ENCODE results near the gene SPOP.

The SPOP gene

DNA sequence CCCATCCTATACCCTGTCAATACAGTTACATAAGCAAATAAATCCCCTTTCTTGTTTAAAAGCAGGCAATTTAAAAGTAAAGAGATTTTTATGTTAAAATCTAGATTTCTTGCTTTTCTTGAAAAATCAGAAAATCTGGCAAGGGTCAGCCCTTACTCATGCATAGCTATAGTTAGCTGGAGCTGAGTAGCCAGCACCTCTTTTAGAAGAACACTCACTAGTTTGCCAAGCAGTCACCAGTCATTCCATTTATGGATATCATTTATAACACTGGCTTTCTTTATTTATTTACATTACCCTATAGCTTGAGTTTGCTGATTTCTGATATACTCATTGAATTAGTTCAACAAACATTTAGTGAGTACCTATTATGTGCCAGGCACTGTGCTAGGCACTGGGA is 56.5 kb downstream of the SPOP start:
- no peak overlapping the region for H3K4me3 ChIP-seq (ENCODE audit: low read depth, low read length)
- POLR2A ChIA-PET = no interaction called here
- CTCF ChIA-PET = interaction anchor here (0.7 to 1.1 kb wide), 4 partner anchors 11 to 75 kb away, joined by 3 read pairs; no protein-coding TSS in a partner anchor
- TF ChIP-seq CTCF (IDR thresholded peaks at IDR 0.05; ENCODE audit: insufficient read depth, low read length, missing control alignments) = no peak
- no peak for DNase-seq (ENCODE audit: low read depth, low spot score)

DNA sequence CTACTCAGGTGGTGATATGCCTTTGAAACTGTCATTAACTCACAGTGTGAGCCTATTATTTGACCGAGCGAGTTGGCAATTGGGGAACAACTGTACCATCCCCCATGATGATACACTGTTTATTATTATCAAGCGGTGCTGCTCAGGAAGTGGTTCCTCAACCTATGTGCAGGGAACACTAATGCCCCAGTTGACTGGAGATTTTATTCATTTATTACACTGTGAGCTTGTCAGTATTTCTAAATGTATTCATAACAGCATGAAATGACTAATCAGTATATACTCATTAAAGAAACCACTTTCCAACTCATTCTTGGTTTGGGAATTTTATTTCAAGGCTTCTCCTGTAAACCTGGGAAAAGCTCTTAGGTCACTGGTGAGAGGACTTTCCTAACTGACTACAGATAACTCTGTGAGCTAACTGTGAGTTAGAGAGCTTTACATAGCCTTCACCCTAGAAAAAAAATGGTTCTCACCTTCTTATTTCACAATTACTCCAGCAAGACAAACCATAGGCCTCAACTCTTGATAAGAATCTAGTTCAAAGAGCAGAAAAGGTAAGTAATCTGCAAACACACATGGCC is 59.8 kb downstream of the SPOP start:
- CTCF ChIA-PET = interaction anchor here (1.2 to 1.4 kb wide), 3 partner anchors 14 to 48 kb away, joined by 4 read pairs; no protein-coding TSS in a partner anchor
- no peak for DNase-seq (ENCODE audit: low read depth, low spot score)
- no peak overlapping the region for H3K4me3 ChIP-seq (ENCODE audit: low read depth, low read length)
- POLR2A ChIA-PET = no interaction called here
- no peak for TF ChIP-seq CTCF (IDR thresholded peaks at IDR 0.05; ENCODE audit: insufficient read depth, low read length, missing control alignments)

- CTCF ChIA-PET = no interaction called here
- no peak for TF ChIP-seq CTCF (IDR thresholded peaks at IDR 0.05; ENCODE audit: insufficient read depth, low read length, missing control alignments)
- no peak for DNase-seq (ENCODE audit: low read depth, low spot score)
- POLR2A ChIA-PET = no interaction called here
- H3K4me3 ChIP-seq (ENCODE audit: low read depth, low read length) = no peak overlapping the region
Measured at GRCh38 chr17:49616601-49617131, 61.2 kb downstream of the SPOP start.

- CTCF ChIA-PET = interaction anchor here (0.8 kb wide), 1 partner anchor 88 kb away, joined by 3 read pairs; no protein-coding TSS in a partner anchor
- POLR2A ChIA-PET = no interaction called here
- TF ChIP-seq CTCF (IDR thresholded peaks at IDR 0.05; ENCODE audit: insufficient read depth, low read length, missing control alignments) = no peak
- H3K4me3 ChIP-seq (ENCODE audit: low read depth, low read length) = no peak overlapping the region
- DNase-seq (ENCODE audit: low read depth, low spot score) = no peak
Measured at GRCh38 chr17:49616086-49616485, 61.8 kb downstream of the SPOP start.

DNA sequence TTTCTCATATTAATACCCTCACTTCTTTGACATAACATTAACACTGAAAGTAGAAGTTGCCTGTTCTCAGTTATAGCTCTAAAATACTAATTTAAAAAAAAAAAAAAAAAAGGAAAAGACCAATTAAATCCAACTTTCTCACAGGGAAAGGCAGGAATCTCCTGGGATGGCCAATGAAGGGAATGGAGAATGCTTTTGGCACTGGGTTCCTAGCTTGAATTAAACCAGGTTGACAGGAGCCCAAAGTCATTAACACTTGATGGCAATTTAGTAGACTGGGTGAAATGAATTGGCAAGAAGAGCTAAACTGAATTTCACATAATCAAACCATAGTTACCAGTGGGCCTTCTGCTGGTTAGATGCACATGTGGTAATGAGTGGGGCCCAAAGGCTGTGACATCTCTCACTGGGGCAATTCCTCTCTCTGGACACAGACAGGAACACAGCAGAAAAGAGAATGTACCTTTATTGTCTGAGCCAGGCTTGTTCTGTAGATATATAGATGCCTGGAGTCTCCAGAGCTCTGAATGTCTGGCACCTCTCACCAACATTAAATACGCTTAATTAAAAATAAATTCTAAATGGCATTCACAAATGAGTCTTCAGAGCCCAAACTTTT is 64.6 kb downstream of the SPOP start:
- H3K4me3 ChIP-seq (ENCODE audit: low read depth, low read length) = no peak overlapping the region
- ChIA-PET CTCF (interaction anchor here (0.8 to 1.7 kb wide), 2 partner anchors 9 to 11 kb away, joined by 3 to 4 read pairs; no protein-coding TSS in a partner anchor), POLR2A (no interaction called here)
- TF ChIP-seq CTCF (IDR thresholded peaks at IDR 0.05; ENCODE audit: insufficient read depth, low read length, missing control alignments) = no peak
- DNase-seq (ENCODE audit: low read depth, low spot score) = no peak

- DNase-seq (ENCODE audit: low read depth, low spot score) = no peak
- H3K4me3 ChIP-seq (ENCODE audit: low read depth, low read length) = no peak overlapping the region
- ChIA-PET POLR2A (no interaction called here), CTCF (interaction anchor here (1.7 kb wide), 1 partner anchor 12 kb away, joined by 4 read pairs; no protein-coding TSS in a partner anchor)
- no peak for TF ChIP-seq CTCF (IDR thresholded peaks at IDR 0.05; ENCODE audit: insufficient read depth, low read length, missing control alignments)
Measured at GRCh38 chr17:49612726-49613125, 65.2 kb downstream of the SPOP start.

Measured in AG04449 (cell line).